Pulmonary artery endothelial cell (primary cell): ENCODE results near the gene WSCD2. TPM values are rescaled to one million over a fixed set of nuclear protein-coding genes. Genes with fewer than 3 reads are reported as not detected.

ENCODE experiments used
- DNase-seq: peaks from one replicate; pipeline ENCODE4 v3.0.0-alpha.2; 2011; ENCODE audit warnings: low read depth, low spot score
- total RNA-seq: library from RNA; depleted of rRNA; stranded (reverse); fragments of >200 nt; gene quantifications from 2 replicates; pipeline ENCODE4 v1.2.3, GENCODE V29; 2014

The WSCD2 gene
- total RNA-seq, 1 donor from 2014 or later, result not detected

DNA sequence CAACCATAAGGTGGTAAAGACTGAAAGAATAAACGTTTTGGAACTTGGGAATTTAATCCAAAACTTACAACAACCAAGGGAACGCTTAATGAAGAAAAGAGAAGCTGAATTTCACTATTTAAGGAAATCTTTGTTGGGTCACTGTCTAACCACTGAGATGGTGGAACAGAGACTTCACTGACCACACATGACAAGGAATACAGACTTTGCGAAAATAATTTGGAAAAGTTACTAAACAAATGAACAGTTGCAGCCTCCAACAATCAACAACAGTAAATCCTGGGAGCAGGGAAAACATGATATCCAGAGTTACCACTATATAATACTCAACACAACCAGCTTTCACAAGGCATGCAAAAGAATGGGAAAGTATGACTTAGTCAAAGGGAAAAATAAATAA lies 131.0 kb downstream of the WSCD2 start:
- no peak for DNase-seq

DNA sequence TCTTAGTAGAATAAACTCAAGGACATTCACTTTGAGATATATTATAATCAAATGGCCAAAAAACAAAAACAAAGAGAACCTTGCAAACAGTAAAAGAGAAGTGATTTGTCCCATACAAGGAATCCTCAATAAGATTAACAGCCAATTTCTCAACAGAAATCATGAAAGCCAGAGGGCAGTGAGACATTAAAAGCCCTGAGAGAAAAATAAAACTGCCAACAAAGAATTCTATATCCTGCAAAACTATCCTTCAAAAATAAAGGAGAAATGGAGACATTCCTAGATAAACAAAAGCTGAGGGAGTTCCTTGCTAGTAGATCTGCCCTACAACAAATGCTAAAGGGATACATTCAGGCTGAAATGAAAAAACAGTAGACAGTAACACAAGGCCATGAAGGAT lies 131.9 kb downstream of the WSCD2 start:
- no peak for DNase-seq

DNA sequence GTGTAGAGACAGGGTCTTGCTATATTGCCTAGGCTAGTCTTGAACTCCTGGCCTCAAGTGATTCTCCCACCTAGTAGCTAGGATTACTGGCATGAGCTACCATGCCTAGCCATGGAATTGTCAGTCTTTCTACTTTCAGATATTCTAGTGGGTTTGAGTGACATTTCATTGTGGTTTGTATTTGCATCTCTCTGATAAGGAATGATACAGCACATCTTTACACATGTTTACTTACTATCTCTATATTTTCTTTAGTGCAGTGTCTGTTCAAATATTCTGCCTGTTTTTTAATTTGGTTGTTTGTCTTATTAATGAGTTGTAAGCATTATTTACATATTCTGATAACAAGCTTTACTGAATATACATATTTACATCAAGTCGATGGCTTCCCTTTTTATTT lies 136.4 kb downstream of the WSCD2 start:
- no peak for DNase-seq

DNA sequence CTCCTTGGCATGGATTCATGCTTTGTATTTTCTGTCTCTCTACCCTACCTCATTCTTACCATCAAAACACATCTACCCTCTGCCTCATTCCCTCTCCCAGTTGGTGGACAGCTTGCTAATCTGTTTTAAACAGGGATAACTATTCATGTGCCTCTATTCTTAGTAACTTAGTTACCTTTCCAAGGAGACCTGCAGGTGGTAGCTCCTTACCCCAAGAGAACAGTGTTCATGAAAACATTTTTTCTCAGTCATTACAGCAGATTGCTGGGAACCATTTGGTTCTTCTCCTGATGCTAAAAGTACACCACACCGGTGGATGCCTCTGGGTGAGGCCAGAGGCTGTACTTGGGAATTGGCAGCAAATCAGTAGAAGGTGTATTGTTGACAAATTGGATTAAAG lies 137.0 kb downstream of the WSCD2 start:
- no peak for DNase-seq

DNA sequence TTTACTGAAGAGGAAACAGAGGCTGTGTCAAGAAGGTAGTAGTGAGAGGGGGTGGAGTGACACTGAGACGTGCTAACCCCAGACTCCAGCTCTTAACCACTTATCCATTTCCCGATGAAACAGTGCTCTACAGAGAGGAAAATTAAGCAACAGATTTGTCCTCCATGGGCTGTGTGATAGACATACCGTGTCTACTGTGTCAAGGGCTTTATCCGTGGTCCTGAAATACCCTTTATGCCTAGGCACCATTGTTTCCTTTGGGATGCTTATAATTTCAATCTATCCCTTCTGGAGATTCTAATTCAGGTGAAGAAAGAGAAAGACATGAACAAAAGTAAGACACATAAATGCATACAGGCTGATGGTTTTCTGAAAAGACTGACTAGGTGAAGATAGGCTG lies 138.4 kb downstream of the WSCD2 start:
- DNase-seq, result no peak

DNA sequence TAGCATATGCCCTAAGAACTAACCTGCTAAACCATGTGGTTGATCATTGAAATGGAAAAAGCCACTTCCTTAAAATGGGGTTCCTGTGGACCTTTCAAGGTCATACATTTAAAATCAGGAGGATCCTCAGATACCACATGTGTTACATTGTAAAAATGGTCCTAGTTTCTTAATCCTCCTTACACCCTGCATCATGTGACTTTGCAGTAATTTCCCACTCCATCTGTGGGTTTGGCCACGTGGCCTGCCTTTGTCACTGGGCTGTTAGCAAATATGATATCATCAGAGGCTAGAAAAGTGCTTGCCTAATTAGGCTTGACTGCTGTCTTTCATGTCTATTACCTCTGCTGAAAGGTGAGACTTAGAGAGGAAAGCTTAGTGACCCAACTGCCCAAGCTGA lies 139.3 kb downstream of the WSCD2 start:
- DNase-seq, result no peak

DNA sequence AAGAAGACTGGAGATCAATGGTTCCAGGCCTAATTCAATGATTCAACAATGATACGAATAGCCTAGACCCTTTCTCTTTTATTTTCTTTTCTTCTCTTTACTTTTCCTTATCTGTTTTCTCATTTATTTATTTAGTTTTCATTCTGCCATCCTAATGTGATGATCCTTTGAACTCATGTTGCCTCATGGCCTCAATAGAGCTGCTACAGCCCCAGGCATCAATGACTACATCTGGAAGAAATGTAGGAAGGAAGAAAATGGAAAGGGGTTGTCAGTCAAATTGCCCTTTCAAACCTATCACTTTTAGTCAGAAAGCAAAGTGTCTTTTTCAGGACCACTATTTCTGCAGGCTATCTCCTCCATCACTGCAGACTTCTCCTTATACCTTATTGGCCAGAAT lies 140.1 kb downstream of the WSCD2 start:
- DNase-seq, result no peak

DNA sequence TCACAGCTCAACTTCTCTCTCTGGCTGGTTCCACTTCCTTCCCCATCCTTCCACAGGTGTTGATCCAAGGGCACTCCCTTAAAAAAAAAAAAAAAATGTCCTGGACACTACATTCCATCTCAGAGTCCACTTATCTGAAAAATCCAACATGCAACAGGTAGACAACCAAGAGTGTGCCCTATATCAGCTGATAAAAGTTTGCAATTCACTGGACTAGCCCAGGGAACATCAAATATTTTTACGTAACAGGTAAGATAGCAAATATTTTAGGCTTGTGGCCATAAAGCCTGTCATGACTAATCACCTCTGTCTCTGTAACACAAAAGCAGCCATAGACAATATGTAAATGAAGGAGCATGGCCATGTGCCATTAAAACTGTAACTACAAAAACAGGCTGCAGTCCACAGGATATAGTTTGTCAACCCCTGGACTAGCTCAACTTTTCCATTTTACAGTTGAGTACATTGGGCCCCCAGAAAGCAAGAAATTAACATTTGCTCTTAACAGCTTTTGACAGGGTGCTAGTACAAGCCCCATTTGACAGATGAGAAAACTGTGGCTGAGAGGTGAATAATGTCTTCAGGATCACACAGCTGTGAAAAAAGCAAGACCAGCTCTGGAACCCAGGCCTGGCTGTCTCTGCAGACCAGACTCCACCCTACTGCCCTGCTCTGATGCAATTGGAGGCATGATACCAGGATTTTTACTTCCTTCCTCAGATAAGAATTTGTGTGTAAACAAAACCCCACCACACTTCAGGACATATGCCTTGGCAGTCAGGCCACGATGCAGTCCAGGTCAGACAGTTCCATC lies 141.2 kb downstream of the WSCD2 start:
- no peak for DNase-seq

DNA sequence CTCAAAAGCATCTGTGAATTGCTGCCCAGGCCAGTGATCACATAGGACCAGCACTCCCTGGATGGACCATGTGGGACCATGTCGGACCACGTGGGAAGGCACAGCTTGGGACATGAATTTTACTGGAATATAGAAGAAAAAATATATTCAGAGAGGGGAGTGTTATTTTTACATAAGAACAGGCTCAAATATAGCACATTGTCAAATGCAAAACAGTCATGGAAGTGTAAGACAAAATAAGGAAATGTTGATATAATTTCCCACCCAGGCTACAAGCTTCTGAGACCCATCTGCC lies 141.7 kb downstream of the WSCD2 start:
- DNase-seq, result no peak

DNA sequence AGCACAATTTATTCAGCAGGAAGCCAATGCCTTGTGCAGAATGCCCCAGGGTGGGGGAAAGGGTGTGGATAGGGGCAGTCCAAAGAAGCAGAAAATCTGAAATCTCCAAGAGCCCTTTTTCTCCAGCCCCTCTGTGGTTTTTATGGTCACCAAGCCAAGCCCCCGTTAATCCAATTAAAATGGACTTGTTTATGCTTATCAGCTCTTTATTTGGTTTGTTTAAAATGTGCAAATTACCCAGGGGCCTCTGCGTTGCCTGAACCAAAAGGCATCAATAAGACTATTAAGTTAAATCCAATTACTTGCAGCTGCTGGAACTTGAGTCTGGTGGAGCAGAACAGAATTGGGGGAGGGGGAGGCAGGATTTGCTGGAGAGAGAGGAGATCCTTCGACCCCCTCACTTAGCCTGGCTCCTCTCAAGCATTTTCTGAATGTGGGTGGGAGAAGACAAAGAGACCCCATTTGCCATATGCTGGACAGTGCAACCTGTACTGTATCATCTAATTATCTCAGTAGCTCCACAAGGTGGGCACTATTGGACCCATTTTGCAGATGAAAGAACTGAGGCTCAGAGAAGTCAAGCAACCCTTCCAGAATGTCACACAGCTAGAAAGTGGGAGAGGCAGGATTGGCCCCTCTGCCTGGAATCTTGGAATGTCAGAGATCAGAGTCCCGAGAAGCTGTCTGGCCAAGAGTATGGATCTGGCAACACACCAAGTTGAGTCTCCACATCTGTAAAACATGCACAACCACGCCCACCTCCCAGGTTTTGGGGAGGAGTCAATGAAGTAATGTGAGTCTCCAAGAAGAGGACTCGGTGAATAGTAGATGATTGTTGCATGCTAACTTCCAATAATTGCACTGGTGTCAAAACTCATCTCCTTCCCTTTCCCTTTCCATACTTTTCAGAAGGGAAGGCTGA lies 143.1 kb downstream of the WSCD2 start:
- no peak for DNase-seq

DNA sequence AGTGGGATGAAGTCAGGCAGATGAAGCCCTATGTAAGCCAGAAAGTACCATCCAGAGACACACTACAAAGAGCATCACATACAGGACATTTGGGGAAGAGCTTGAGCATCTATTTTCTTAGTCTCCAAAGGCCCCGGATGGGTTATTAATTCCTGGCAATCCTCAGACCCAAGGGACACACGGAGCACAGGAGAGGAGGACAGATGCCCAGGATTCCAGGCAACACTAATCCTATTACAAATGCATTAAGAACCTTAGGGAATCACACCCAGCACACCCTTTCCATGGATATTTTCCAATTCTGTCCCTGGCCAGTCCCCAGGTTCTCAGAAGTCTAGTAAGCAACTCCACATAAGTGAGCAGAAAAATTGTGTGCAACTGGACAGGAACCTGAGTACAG lies 144.1 kb downstream of the WSCD2 start:
- no peak for DNase-seq

DNA sequence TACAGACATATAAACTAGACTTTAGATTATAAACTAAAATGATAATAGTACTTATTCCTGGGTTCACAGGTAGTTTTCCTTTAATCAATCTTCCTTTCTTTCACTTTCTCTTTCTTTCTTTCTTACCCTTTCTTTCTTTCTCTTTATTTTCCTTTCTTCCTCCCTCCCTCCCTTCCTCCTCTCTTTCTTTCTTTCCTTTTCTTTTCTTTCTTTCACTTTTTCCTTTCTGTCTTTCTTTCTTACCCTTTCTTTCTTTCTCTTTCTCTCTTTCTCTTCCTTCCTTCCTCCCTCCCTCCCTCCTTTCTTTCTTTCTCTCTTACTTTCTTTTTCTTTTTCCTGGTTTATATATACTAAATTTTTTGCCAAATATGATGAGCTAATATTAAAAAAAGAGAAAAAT lies 148.5 kb downstream of the WSCD2 start:
- no peak for DNase-seq

DNA sequence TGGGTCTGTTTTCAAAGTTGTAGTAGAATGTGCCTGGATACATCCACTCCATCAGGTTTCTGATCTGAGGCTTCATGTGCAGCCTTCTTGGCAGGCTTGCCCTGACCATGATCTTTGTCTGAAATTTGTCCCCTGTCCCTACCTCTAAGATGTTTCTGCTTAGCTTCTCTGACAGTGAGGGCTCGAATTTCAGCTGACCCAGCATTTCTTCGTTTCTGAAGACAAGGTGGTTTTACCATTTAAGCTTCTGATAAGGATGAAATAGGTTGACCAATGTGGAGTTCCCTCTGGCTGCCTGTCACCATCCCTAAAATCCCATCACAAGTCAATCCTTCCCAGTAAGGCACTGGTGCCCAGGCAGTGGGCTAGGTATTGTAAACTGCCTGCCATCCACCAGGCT lies 153.1 kb downstream of the WSCD2 start:
- DNase-seq, result no peak

DNA sequence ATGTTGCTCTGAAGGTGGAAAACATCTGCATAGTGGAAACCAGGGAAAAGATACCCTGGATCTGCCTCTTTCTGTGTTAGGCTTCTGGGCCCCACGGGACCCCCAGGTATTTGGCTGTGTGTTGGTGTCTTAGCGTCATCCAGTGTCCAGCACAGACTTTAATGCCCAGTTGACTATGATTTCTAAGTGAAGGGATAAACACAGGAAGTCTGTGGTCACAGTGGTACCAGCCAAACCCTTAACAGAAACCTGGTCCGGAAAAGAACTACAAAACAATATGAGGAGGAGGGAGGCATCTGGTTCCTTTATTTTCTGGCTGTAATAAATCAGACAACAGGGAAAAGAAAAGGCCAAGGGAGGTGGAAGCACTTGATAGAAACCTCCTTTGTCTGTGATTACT lies 153.6 kb downstream of the WSCD2 start:
- peak; percentile 10 for DNase-seq

DNA sequence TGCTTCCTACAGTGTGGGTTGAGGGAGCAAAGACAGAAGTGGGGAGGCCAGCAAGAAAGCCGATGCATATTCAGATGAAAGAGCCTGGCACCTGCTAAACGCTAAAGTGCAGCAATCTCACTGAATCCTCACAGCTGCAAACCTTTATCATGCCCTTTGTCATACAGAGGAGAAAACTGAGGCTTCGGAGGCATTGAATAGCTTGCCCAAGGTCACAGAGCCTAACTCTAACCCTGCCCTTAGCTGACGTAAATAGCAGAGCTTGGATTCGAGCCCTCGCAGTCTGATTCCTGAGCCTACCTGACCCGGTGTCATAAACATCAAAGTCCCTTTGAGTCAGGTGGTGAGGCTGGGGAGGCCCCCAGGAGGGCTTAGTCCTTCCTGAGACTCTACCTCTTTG lies 155.1 kb downstream of the WSCD2 start:
- no peak for DNase-seq

DNA sequence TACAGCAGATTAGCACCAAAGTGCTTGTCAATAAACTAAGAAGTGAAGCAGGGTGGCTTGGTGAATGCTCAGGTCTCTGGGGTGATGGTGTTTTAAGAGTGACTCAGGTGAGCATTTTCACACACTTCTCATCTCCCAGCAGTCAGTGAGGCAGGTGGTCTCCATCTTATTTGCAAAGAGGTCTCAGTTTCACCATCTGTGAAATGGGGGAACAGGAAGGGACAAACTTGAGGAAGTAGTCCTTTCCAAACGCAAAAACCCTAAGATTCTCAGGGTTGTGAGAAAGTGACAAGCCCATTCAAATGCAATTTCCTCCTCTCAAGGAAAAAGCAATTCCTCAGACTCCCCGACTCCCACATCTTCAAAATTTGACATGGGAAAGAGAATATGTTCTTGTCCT lies 155.9 kb downstream of the WSCD2 start:
- DNase-seq, result no peak

DNA sequence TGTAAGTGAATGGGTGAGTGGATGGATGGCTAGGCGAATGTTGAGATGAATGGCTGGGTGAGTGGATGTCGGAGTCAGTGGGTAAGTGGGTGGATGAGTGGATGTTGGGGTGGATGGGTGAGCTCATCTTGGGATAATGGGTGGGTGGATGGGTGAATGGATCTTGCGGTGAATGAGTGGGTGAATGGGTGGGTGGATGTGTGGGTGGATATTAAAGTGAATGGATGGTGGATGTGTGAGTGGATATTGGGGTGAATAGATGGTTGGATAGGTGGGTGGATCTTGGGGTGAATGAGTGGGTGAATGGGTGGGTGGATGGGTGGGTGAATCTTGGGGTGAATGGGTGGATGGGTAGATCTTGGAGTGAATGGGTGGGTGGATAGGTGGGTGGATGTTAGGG lies 158.1 kb downstream of the WSCD2 start:
- DNase-seq, result no peak

DNA sequence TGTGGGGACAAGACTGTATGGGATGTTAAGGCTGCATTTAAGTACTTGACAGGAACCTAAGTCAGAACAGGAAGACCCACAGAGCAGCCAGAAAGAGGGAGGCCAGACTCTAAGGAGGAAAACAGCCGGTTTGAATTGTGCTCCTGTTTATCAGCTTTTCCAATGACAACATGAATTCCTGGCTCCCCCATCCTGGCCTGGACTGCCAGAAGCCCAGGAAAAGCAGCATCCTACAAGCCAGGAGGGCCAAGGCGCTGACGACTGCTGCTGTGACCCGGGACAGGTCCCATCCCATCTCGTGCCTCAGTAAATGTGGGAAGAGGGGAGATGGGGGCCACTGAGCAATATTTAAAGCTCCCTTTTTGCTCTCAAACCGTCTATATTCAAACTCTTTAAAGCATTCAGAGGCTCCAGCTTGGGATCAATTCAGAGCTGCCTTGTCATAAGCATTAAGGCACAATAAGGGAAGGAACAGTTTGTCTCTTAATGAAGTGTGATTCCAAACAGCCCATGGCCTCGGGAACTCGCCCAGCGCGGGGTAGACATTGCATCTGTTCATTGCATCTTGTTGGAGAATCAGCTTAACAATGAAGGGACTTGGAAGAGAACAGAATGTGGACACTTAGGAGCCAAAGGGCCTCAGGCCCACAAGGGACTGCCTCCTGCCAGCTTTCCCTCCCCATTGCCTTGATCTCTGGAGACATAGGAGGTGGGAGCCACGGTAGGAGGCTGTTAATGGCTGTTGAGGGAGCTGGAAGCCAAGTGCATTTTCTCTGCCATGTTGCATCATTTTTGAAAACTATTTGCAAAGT lies 160.5 kb downstream of the WSCD2 start:
- no peak for DNase-seq

DNA sequence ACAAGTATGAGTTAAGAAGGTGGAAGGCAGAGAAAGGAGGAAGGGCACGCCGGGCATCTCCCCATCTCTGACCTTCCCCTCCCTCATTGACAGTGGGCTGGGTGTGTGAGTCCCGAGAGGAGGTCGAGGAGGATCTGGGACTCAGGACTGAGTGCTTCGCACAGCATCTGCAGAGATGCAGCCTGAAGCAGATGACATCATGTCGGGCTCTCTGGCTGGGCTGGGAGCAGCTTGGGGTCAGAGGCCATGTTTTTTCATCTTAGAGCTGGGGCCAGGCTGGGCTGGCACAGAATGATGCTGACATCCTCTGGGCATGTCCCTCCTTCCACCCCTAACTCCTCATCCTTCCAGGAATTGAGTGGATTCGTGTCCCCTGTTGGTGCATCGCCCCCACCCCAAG lies 166.6 kb downstream of the WSCD2 start:
- DNase-seq, result no peak

DNA sequence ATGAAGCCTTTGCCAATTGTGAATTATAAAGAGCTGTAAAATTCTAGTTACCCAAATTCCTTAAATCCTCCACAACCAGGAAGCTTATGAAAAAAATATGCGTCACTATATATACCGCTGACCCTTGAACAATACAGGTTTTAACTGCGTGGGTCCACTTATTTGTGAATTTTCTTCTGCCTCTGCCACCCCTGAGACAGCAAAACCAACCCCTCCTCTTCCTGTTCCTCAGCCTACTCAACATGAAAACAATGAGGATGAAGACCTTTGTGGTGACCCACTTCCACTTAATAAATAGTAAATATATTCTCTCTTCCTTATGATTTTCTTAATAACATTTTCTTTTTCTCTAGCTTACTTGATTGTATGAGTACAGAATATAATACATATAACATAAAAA lies 167.9 kb downstream of the WSCD2 start:
- DNase-seq, result no peak

DNA sequence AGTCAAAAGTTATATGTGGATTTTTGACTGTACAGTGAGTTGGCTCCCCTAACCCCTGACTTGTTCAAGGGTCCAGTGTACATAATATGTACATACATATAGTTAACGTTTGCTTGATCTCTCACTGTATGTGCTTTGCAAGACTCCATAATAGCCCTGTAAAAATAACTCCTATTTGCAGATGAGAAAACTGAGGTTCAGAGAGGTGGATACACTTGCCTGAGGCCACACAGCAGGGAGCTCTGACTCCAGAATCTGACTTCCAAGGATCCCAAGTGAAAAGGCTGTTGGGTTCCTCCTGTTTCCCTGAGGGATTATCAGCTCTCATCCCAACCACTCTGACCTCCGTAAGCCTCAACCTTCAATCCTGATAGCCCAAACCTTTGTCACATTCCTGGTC lies 168.3 kb downstream of the WSCD2 start:
- DNase-seq, result no peak
